Neutrophil (primary cell): ENCODE data around the gene RIMOC1.

Experiments
- H3K27ac ChIP-seq: fragments of 200-600 bp; sonication (generic); 2 replicates; pipeline ENCODE4 v1.5.1; 2016; ENCODE audit warnings: mild to moderate bottlenecking, moderate library complexity
- H3K27me3 ChIP-seq: fragments of 200-600 bp; sonication (generic); 2 replicates; pipeline ENCODE4 v1.6.0; 2016; ENCODE audit warnings: mild to moderate bottlenecking
- H3K36me3 ChIP-seq: fragments of 200-600 bp; sonication (generic); 2 replicates; pipeline ENCODE4 v1.5.1; 2017
- H3K4me1 ChIP-seq, 2 experiments: fragments of 200-600 bp in 1 of 2; sonication (generic) in 1 of 2; 1 replicate in 1 of 2; 2 replicates in 1 of 2; pipeline versions ENCODE4 v1.5.1 to v1.6.1; 2013 to 2016; ENCODE audit warnings: low read depth in 1 of 2, low read length in 1 of 2, mild to moderate bottlenecking in 1 of 2, moderate library complexity in 1 of 2; ENCODE audit not compliant: control insufficient read depth in 1 of 2, insufficient read depth in 1 of 2
- H3K4me3 ChIP-seq, 2 experiments: fragments of 200-600 bp in 1 of 2; sonication (generic) in 1 of 2; 1 replicate in 1 of 2; 2 replicates in 1 of 2; pipeline ENCODE4 v1.5.1; 2013 to 2016; ENCODE audit warnings: low read depth in 1 of 2, low read length in 1 of 2, mild to moderate bottlenecking in 1 of 2, moderate library complexity in 1 of 2
- H3K9me3 ChIP-seq: fragments of 200-600 bp; sonication (generic); 2 replicates; pipeline ENCODE4 v1.5.1; 2016
- CTCF ChIP-seq: fragments of 200-600 bp; sonication (generic); IDR thresholded peaks from 2 replicates; pipeline ENCODE4 v1.5.1; 2016; ENCODE audit warnings: antibody characterized with exemption

RIMOC1 gene

GRCh38 chr5:41951224-41951623 lies 47.1 kb downstream of the RIMOC1 start:
- no peak overlapping the region for H3K4me3 ChIP-seq
- no peaks in the 10 kb centered on the region for H3K27me3 ChIP-seq
- H3K9me3 ChIP-seq, result no peaks in the 10 kb centered on the region
- TF ChIP-seq CTCF, result no peak
- H3K4me1 ChIP-seq, result no peaks in the 10 kb centered on the region
- H3K27ac ChIP-seq, result no peak overlapping the region
- no peaks in the 10 kb centered on the region for H3K36me3 ChIP-seq
